H1 (cell line): ENCODE results near the gene ATG16L2. TPM values are rescaled to one million over a fixed set of nuclear protein-coding genes. Genes with fewer than 3 reads are reported as not detected.

Source experiments
- ATF3 ChIP-seq: IDR thresholded peaks from 2 replicates; pipeline ENCODE4 v1.6.1; 2011; ENCODE audit warnings: low read depth, mild to moderate bottlenecking, low read length; ENCODE audit not compliant: insufficient read depth
- CHD7 ChIP-seq: fragments of 300-600 bp; sonication (generic); IDR thresholded peaks from 2 replicates; pipeline ENCODE4 v1.7.1; 2012; ENCODE audit warnings: low read length, moderate library complexity, mild to moderate bottlenecking, inconsistent platforms; ENCODE audit not compliant: insufficient replicate concordance
- EP300 ChIP-seq, 2 experiments: IDR thresholded peaks; 1 replicate in 1 of 2; 2 replicates in 1 of 2; pipeline ENCODE4 v1.6.1; 2011 to 2012; ENCODE audit warnings: low read depth in 2 of 2, low read length in 2 of 2, mild to moderate bottlenecking in 2 of 2, borderline replicate concordance in 1 of 2, inconsistent platforms in 1 of 2, moderate library complexity in 1 of 2
- HDAC2 ChIP-seq, 2 experiments: fragments of 300-600 bp in 1 of 2; sonication (generic) in 1 of 2; IDR thresholded peaks; 2 replicates each; pipeline ENCODE4 v1.6.1; 2011 to 2012; ENCODE audit warnings: low read depth in 2 of 2, low read length in 2 of 2, mild to moderate bottlenecking in 2 of 2, moderate library complexity in 2 of 2, borderline replicate concordance in 1 of 2, inconsistent platforms in 1 of 2
- JUN ChIP-seq: IDR thresholded peaks from 2 replicates; pipeline ENCODE4 v1.6.1; 2011; ENCODE audit warnings: low read depth, mild to moderate bottlenecking, improper control_type of control experiment, low read length
- MAFK ChIP-seq: IDR thresholded peaks from 2 replicates; pipeline ENCODE4 v1.6.1; 2012; ENCODE audit warnings: low read depth, mild to moderate bottlenecking, improper control_type of control experiment, low read length
- POLR2A ChIP-seq, 2 experiments: IDR thresholded peaks; 1 replicate in 1 of 2; 2 replicates in 1 of 2; pipeline ENCODE4 v1.6.1; 2011; ENCODE audit warnings: low read depth in 2 of 2, low read length in 2 of 2, mild to moderate bottlenecking in 2 of 2; ENCODE audit errors: control extremely low read depth in 1 of 2
- POU5F1 ChIP-seq: IDR thresholded peaks from 2 replicates; pipeline ENCODE4 v1.6.1; 2011; ENCODE audit warnings: low read depth, mild to moderate bottlenecking, low read length, moderate library complexity
- SAP30 ChIP-seq: fragments of 300-600 bp; sonication (generic); IDR thresholded peaks from 2 replicates; pipeline ENCODE4 v1.7.1; 2012; ENCODE audit warnings: low read length, moderate library complexity, mild to moderate bottlenecking, inconsistent platforms; ENCODE audit not compliant: insufficient read depth, insufficient replicate concordance
- SP2 ChIP-seq: IDR thresholded peaks from 2 replicates; pipeline ENCODE4 v1.6.1; 2012; ENCODE audit warnings: mild to moderate bottlenecking, low read length, inconsistent platforms
- TBP ChIP-seq: IDR thresholded peaks from 2 replicates; pipeline ENCODE4 v1.6.1; 2011; ENCODE audit warnings: low read depth, low read length, improper control_type of control experiment
- polyA plus RNA-seq, 7 experiments: library from polyadenylated mRNA; depleted of rRNA in 3 of 7; stranded (reverse) in 5 of 7; unstranded in 2 of 7; fragments of >200 nt in 5 of 7; fragments of 200-250 nt in 2 of 7; gene quantifications; 1 replicate in 5 of 7; 2 replicates in 1 of 7; 4 replicates in 1 of 7; pipeline versions ENCODE4 v1.2.1 to v1.2.3, GENCODE V29; 2011 to 2013; ENCODE audit warnings: missing spikeins in 2 of 7, mixed read lengths in 2 of 7
- total RNA-seq: library from RNA; stranded (reverse); fragmentation: NEBNext Ultra II Directional; extraction: Animal tissue kit (Norgen Biotek cat#: 25700); gene quantifications from 2 replicates; pipeline ENCODE4 v1.2.1, GENCODE V29; 2021

Gene ATG16L2
- total and polyA plus RNA-seq, 2 of the 8 experiments (the other 6 are each of a cell fraction or from before 2014, with no cell fraction given) = 11.0 to 18.5 TPM

- TF ChIP-seq CHD7 (no peak), HDAC2 (IDR thresholded peaks at IDR 0.05; ENCODE audit: borderline replicate concordance in 1 of 2, low read depth in 2 of 2, low read length in 2 of 2) (no peak), MAFK (no peak), SAP30 (no peak), POU5F1 (no peak), SP2 (no peak), EP300 (IDR thresholded peaks at IDR 0.05; ENCODE audit: borderline replicate concordance in 1 of 2, low read depth in 2 of 2, low read length in 2 of 2) (no peak), ATF3 (no peak), JUN (no peak), TBP (no peak), POLR2A (IDR thresholded peaks at IDR 0.05; ENCODE audit: control extremely low read depth in 1 of 2, low read depth in 2 of 2, low read length in 2 of 2) (no peak)
Observed at GRCh38 chr11:72770799-72771198, 43.4 kb upstream of the ATG16L2 start (continued).
